GM10266 (cell line): ENCODE results near the gene BTBD1.

Experiments
- DNase-seq: peaks from one replicate; pipeline ENCODE4 v3.0.0; 2012; ENCODE audit errors: extremely low spot score
- CTCF ChIP-seq: IDR thresholded peaks from 2 replicates; pipeline ENCODE4 v1.5.1; 2012; ENCODE audit warnings: mild to moderate bottlenecking, low read depth; ENCODE audit not compliant: control insufficient read depth, insufficient read depth; ENCODE audit errors: missing control alignments

The BTBD1 gene

DNA sequence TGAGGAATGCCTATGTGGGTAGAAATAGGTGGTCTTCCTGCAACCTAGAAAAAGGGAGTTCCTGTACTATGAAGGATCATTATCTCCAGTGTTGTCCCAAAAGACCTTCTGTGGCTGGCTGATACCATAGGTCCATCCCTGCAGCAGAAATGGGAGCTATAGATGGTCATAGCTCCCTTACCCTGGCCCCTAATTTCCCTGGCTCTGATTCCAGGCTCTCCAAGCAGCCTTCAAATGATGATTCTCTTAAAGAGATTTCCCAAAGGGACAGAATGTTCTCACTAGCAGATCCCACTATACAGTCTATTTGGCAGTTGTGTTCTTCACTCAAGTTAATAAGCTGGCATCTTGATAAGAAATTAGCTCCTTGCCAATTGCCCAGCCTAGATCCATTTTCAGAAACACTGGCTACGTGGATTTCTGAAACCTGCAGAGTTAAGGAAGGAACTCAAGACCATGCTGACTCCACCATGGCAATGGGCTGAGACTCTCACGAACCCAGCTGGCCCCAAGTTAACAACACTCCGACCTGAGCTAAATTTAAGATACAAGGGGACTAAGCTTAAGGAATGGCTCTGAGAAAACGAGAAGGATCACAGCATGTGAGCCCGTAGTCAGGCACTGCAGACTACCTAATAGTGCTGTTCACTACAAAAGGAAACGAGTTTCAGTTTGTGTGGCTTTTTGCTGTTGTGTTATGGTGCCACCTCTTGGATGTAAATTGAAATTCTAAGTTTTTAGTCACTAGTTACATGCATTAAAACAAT is 67.0 kb downstream of the BTBD1 start:
- peak; percentile 78 for DNase-seq
- TF ChIP-seq CTCF = peak; percentile 52

DNA sequence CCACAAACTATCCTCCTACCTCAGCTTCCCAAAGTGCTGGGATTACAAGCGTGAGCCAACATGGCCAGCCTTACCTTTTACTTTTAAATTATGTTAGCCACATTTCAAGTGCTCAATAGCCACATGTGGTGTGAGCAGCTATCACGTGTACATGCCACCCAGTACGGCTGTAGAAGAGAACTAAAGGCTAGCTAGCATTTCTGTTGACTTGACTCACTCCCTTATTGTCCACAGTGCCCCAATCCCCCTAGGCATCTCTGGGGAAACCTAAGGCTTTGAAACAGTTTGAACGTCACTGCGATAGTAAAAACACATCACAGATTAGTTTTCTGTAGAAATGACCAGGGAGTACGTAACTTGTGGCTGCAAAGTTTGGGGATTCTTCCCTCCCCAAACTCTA is 67.6 kb downstream of the BTBD1 start:
- no peak for DNase-seq
- no peak for TF ChIP-seq CTCF

DNA sequence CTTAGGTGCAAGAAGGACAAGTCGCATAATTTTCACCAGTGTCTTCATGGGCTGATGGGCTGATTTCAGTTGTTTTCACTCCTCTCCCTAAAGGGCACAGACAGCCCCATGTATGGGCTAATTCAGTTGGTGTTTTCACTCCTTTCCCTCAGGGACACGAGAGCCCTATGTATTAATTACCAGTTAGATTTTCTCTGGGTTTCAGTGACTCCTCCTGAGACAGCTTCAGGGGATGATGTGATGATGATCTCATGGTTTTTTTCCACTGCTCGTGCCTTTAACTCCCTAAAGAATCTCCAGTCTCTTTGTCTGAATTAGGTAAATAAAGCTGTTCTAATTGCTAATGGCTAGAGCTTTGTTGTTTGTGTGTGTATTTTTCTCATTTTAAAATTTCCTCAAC is 71.1 kb downstream of the BTBD1 start:
- TF ChIP-seq CTCF = no peak
- no peak for DNase-seq

DNA sequence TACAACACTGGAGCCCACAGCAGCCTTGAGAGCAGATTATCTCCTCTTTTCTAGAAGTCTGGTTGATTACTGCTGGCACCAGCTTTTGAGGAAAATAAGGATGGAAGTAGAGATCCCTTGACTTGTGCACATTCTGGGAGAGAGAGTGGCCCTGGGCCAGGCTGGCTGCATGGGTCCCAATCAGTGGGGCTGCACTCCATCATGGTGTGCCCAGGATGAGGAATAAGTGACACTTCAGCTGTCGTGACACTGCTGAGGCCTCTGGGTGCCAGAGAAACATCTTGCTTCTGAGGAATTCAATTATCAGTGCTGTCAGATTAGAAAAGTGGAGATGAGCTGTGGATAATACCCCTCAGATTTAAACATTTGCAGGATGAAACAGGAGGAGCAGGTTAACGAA is 72.0 kb downstream of the BTBD1 start:
- TF ChIP-seq CTCF = no peak
- DNase-seq = no peak

GRCh38 chr15:82993144-82993543 is 73.9 kb downstream of the BTBD1 start:
- DNase-seq = no peak
- no peak for TF ChIP-seq CTCF

GRCh38 chr15:82992436-82992998 is 74.5 kb downstream of the BTBD1 start:
- no peak for DNase-seq
- TF ChIP-seq CTCF = no peak

DNA sequence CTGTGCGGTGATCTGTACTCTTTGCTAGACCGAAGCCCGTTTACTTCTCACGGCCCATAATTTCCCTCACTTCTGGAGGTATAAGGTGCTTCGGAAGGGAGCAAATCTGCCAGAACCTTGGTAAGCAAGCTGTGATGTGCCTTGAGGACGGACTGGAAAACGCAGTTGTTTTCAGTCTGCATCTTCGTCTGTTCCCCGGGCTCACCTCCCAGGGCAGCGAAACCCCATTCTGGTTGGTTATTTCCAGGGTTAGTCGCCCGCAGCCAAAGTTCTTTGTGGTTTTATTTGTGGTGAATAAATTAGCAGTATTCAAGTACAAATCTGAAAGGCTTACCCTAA is 80.6 kb downstream of the BTBD1 start:
- DNase-seq = peak; percentile 51

More for the DNA sequence above, 80.6 kb downstream of the BTBD1 start:
- no peak for TF ChIP-seq CTCF
